Keratinocyte (primary cell): ENCODE measurements around the gene KIR2DL1. TPM values are rescaled to one million over a fixed set of nuclear protein-coding genes. Genes with fewer than 3 reads are reported as not detected.
"Not testable (repeated sequence)": the region's sequence is repeated elsewhere in the genome, so short reads cannot be mapped to it uniquely, and the experiment has no call there.

Experiments
- DNase-seq: peaks from one replicate; pipeline ENCODE4 v3.0.0-alpha.2; 2011; ENCODE audit warnings: low read depth, missing footprints, low spot score
- FAIRE-seq: peaks from 2 replicates; lab custom pipeline; 2011; peaks lifted over from hg19 to GRCh38; lab: Jason Lieb, UNC
- H2AFZ ChIP-seq: 2 replicates; pipeline ENCODE4 v1.6.0; 2012; ENCODE audit warnings: low read length, control low read depth, inconsistent platforms; ENCODE audit not compliant: control insufficient read depth
- H3K27ac ChIP-seq: 2 replicates; pipeline ENCODE4 v1.5.1; 2011; ENCODE audit warnings: low read length; ENCODE audit not compliant: control insufficient read depth, insufficient read depth
- H3K27me3 ChIP-seq: 3 replicates; pipeline ENCODE4 v1.6.0; 2011; ENCODE audit warnings: low read length; ENCODE audit not compliant: control insufficient read depth, insufficient read depth; ENCODE audit errors: extremely low read depth
- H3K36me3 ChIP-seq, 2 experiments: 2 replicates in 1 of 2; 3 replicates in 1 of 2; pipeline ENCODE4 v1.5.1; 2011; ENCODE audit warnings: low read length in 2 of 2, mild to moderate bottlenecking in 1 of 2; ENCODE audit not compliant: control insufficient read depth in 2 of 2, insufficient read depth in 2 of 2; ENCODE audit errors: extremely low read depth in 1 of 2
- H3K4me1 ChIP-seq: 3 replicates; pipeline ENCODE4 v1.5.1; 2011; ENCODE audit warnings: low read length; ENCODE audit not compliant: control insufficient read depth, insufficient read depth; ENCODE audit errors: extremely low read depth
- H3K4me2 ChIP-seq: 3 replicates; pipeline ENCODE4 v1.6.0; 2011; ENCODE audit warnings: low read depth, low read length; ENCODE audit not compliant: control insufficient read depth, insufficient read depth; ENCODE audit errors: extremely low read depth
- H3K4me3 ChIP-seq, 3 experiments: fragments of 200-600 bp in 1 of 3; sonication (generic) in 1 of 3; 2 replicates in 2 of 3; 3 replicates in 1 of 3; pipeline ENCODE4 v1.5.1; 2011 to 2016; ENCODE audit warnings: low read length in 3 of 3, mild to moderate bottlenecking in 3 of 3, control low read depth in 2 of 3, inconsistent platforms in 1 of 3, low read depth in 1 of 3, mixed read lengths in 1 of 3, mixed run types in 1 of 3, moderate library complexity in 1 of 3; ENCODE audit not compliant: control insufficient read depth in 2 of 3, insufficient read depth in 2 of 3; ENCODE audit errors: extremely low read depth in 1 of 3
- H3K79me2 ChIP-seq: 2 replicates; pipeline ENCODE4 v1.6.0; 2012; ENCODE audit warnings: low read length; ENCODE audit not compliant: control insufficient read depth, insufficient read depth
- H3K9ac ChIP-seq: 3 replicates; pipeline ENCODE4 v1.6.0; 2011; ENCODE audit warnings: low read length; ENCODE audit not compliant: control insufficient read depth, insufficient read depth; ENCODE audit errors: extremely low read depth
- H3K9me1 ChIP-seq: 3 replicates; pipeline ENCODE4 v1.6.0; 2011; ENCODE audit warnings: low read length; ENCODE audit not compliant: control insufficient read depth, insufficient read depth; ENCODE audit errors: extremely low read depth
- H3K9me3 ChIP-seq: 2 replicates; pipeline ENCODE4 v1.5.1; 2012; ENCODE audit warnings: low read depth, low read length; ENCODE audit not compliant: control insufficient read depth
- H4K20me1 ChIP-seq: 3 replicates; pipeline ENCODE4 v1.6.0; 2011; ENCODE audit warnings: low read length; ENCODE audit not compliant: control insufficient read depth, insufficient read depth; ENCODE audit errors: extremely low read depth
- dilution Hi-C: fragments of 300-500 bp; cut with MboI; formaldehyde crosslinking; loops from one replicate; pipeline ENCODE4 v1.7.0; 2020; ENCODE audit warnings: low sequenced_read_pairs; ENCODE audit not compliant: extremely low pct_ligation_motif_present
- polyA plus RNA-seq, 5 experiments: library from polyadenylated mRNA; depleted of rRNA in 3 of 5; stranded (reverse) in 3 of 5; stranded (forward) in 1 of 5; unstranded in 1 of 5; fragments of >200 nt; gene quantifications; 1 replicate in 1 of 5; 2 replicates in 3 of 5; 3 replicates in 1 of 5; pipeline versions ENCODE4 v1.2.1 to v1.2.3, GENCODE V29; 2011 to 2012; ENCODE audit warnings: missing spikeins in 2 of 5, low read depth in 1 of 5, low replicate concordance in 1 of 5

Gene KIR2DL1
- polyA plus RNA-seq, 1 donor (not counting 4 experiments of a cell fraction or from before 2014, with no cell fraction given) = not detected

DNA sequence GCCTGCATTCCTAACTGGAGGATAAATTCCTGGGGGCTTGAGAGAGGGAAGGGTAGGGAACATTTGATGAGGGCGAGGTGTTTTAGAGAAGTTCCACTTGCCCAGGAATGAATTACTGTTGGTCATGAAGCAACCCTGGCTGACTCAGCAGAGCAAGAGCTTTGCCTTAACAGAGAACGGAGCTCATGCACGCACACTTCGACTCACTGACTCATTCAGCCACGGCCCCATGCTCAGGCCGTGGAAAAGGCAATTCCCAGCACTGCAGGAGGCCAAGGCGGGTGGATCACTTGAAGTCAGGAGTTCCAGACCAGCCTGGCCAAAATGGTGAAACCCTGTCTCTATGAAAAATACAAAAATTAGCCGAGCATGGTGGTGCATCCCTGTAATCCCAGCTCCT is 5.4 kb upstream of the KIR2DL1 start:
- DNase-seq, dilution Hi-C loops, H4K20me1 ChIP-seq, H3K9ac ChIP-seq, H3K4me3 ChIP-seq, H3K79me2 ChIP-seq, H3K9me3 ChIP-seq, H3K4me2 ChIP-seq, H3K4me1 ChIP-seq, H3K27ac ChIP-seq, H3K27me3 ChIP-seq, FAIRE-seq, H3K9me1 ChIP-seq, H3K36me3 ChIP-seq, H2AFZ ChIP-seq: not testable (repeated sequence)

DNA sequence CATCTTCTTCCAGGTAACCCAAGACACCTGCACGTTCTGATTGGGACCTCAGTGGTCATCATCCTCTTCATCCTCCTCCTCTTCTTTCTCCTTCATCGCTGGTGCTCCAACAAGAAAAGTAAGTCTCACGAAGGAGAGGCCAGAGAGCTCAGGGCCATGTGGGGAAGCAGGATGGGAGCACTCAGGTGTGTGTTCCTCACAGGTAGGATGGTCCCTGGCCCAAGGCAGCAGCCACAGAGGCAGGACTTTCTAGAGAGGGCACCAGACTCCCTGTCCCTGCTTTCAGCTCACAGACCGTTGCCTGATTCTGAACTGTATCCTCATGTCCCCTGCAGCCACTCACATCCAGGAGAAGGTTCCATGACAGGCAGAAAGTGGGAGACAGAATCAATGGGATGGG is 3.1 kb upstream of the KIR2DL1 start:
- H3K9ac ChIP-seq, H3K9me3 ChIP-seq, H3K4me3 ChIP-seq, FAIRE-seq, H3K27me3 ChIP-seq, DNase-seq, H2AFZ ChIP-seq, H3K4me1 ChIP-seq, H4K20me1 ChIP-seq, dilution Hi-C loops, H3K4me2 ChIP-seq, H3K9me1 ChIP-seq, H3K36me3 ChIP-seq, H3K27ac ChIP-seq, H3K79me2 ChIP-seq: not testable (repeated sequence)

GRCh38 chr19:54770511-54770910 is 918 bp downstream of the KIR2DL1 start:
- not testable (repeated sequence) for H3K9me3 ChIP-seq

GRCh38 chr19:54771018-54771960 is 1.7 kb downstream of the KIR2DL1 start:
- H4K20me1 ChIP-seq, H3K9me1 ChIP-seq, H3K27me3 ChIP-seq, H3K9me3 ChIP-seq, FAIRE-seq, H3K36me3 ChIP-seq, H3K79me2 ChIP-seq, H3K27ac ChIP-seq, dilution Hi-C loops, H2AFZ ChIP-seq, DNase-seq, H3K4me3 ChIP-seq, H3K4me2 ChIP-seq, H3K4me1 ChIP-seq, H3K9ac ChIP-seq: not testable (repeated sequence)

More at GRCh38 chr19:54770511-54770910, 918 bp downstream of the KIR2DL1 start:
- H3K27ac ChIP-seq, H3K27me3 ChIP-seq, DNase-seq, dilution Hi-C loops, H4K20me1 ChIP-seq, H3K4me1 ChIP-seq, H3K9me1 ChIP-seq, H2AFZ ChIP-seq, H3K9ac ChIP-seq, H3K79me2 ChIP-seq, H3K4me3 ChIP-seq, H3K4me2 ChIP-seq, H3K36me3 ChIP-seq, FAIRE-seq: not testable (repeated sequence)

GRCh38 chr19:54772666-54773065 is 3.1 kb downstream of the KIR2DL1 start:
- H3K9me3 ChIP-seq, H3K4me2 ChIP-seq, dilution Hi-C loops, DNase-seq, H3K4me1 ChIP-seq, H3K27ac ChIP-seq, H3K4me3 ChIP-seq, H4K20me1 ChIP-seq, H3K79me2 ChIP-seq, H3K9me1 ChIP-seq, H2AFZ ChIP-seq, H3K27me3 ChIP-seq, H3K9ac ChIP-seq, H3K36me3 ChIP-seq, FAIRE-seq: not testable (repeated sequence)
